NCI-H510A treated with DMSO at 0.1 percent for 48 hours (cell line): ENCODE measurements around the gene USPL1.

Experiments
- DNase-seq: peaks from one replicate; lab custom pipeline; 2025; lab: John Stamatoyannopoulos, UW

The USPL1 gene

GRCh38 chr13:30656178-30656577, 38.5 kb downstream of the USPL1 start:
- no peak for DNase-seq

DNA sequence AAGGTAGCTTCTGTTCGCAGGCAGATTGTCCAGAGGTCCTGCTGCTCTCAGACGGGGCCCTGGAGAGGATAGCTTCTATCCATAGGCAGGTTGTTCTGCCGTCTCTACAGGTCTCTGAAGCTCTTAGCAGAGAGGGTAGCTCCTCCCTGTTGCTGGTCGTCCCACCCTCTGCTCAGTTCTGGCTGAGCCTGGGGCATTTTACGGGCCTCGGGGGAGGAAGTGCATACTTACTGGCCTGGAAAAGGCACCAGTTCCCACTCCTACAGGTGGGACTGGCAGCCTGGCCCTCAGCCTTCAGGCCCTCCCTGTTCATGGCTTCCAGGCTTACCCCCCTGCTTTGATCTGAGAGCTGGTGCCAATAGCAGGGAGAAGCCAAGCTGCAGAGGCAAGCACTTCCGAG, 42.3 kb downstream of the USPL1 start:
- no peak for DNase-seq

DNA sequence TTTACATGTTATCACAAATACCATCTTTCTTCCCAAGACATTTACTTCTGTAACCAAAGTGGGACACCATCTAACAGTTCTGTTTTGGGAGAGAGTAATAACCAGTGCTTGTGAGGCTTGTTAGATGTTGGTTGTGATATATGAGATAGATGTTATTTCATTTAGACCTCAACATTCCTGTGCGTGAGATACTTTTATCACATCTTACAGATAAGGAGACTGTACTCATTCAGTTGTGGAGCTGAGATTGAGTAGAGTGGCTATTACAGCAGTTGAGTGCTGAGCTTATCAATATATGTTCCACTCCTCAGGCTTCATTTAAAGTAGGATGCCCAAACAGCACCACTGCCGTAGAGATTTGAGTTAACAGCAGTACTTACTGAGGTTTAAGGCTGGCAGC, 43.1 kb downstream of the USPL1 start:
- DNase-seq = no peak

- DNase-seq = no peak
These were observed 47.1 kb downstream of the USPL1 start for GRCh38 chr13:30664689-30665275.

DNA sequence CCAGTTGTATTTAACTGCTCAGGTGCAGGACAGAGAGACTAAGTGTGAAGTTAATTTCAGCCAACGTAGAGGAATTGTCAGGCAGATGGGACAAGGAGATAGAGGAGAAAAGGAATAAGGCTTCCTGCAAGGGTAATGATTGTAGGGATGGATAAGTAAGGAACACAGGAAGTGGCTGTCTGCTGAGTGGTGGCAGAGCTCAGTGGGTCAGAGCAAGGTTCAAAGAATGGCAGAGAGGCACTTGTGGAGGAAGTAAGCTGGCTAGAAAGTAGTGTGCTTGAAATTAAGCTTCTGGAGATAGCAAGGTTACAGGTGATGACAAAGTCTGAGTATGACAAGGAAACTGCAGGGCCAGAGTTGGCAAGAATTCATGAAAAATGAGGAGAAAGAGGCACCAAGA, 47.9 kb downstream of the USPL1 start:
- no peak for DNase-seq

DNA sequence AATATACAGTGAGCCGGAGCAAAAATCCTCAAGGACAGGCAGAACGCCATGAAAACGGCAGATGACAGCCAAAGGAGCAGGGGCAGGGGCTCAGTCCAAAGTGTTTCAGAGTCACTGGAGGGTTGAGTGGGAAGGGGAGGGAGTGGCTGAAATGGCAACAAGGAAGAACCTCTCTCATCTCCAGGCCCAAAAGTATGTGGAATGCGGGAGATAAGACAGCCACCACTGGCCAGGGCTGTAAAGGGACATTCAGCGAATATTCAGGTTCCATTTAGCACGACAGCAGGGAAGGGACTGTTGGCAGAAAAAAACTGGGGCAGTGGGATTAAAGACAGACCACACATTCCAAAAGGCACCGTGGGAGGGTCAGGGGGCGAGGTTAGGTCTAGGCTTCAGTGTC, 48.4 kb downstream of the USPL1 start:
- DNase-seq = no peak

GRCh38 chr13:30667014-30667413, 49.3 kb downstream of the USPL1 start:
- no peak for DNase-seq

- no peak for DNase-seq
These were observed 50.6 kb downstream of the USPL1 start for GRCh38 chr13:30668312-30668711.

- no peak for DNase-seq
These were observed 53.6 kb downstream of the USPL1 start for GRCh38 chr13:30671271-30671815.

DNA sequence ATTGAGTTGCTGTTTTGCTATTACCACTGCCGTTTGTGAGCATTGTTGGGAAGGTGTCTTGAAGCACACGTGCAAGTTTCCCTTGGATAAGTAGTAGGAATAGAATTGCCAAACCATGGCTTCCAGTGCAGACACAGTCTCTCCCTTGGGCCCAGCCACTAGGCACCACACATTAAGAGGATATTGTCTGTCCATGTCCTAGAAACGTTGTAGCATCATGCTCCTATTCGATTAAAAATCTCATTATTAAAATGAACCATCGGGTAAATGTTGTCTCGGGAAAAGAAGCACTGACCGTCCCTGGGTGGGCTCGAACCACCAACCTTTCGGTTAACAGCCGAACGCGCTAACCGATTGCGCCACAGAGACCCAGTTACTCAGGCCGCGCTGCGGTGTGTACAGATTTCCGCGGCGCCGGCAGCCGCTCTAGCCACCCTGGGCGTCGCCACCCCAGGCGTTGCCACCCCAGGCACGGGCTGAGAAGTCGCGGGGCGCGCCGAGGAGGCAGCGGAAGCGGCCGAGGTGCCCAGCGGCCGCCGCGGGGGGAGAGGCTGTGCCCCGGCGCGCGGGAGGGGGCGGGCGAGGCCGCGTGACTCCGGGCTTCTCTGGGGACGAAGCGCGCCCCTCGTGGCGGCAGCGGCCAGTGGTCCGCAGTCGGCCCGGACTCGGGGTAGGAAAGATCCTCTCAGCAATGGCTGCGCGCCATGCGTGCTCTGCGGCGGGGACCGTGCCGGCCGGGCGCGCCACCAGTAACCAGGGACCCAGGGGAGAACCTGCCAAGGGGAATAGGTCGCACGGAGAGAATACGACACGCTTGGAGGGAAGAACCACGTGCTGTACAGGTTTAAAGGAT, 56.2 kb downstream of the USPL1 start:
- peak; percentile 62 for DNase-seq

DNA sequence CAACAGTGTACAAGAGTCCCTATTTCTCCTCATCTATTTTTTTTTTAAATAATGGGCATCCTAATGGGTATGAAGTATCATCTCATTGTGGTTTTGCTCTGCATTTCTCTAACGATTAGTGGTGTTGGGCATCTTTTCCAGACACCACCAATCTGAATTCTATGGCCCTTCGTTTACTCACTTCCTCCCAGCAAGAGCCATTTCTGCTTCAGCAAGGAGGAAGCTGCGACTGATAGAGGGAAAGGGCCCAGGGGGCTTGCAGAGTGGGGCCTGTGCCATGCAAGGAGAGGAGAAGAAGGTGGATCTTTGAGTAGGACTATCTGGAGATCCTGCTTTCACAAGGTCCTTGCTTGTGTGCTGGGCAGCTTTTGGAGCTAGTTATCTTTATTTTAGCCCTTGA, 58.0 kb downstream of the USPL1 start:
- DNase-seq = no peak

DNA sequence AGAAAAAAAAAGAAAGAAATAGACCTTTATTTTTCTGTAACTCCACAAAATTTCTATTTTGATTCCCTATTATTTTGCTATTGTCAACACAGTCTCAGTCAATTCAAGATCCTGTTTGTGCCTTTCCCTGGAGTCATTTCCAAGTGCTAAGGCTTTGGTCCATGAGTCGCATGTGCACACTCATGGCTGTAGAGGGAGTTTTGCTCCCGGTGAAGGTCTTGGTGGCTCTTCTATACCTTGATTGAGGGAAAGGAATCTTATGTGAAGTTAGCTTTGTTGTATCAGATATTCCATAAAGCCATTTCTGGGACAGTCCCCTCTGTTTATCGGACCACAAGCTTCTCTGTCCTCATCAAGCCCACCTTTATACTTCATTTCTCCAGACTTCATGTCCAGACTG, 59.0 kb downstream of the USPL1 start:
- DNase-seq = no peak

- DNase-seq = no peak
These were observed 62.0 kb downstream of the USPL1 start for GRCh38 chr13:30679483-30680330.

- no peak for DNase-seq
These were observed 64.1 kb downstream of the USPL1 start for GRCh38 chr13:30681843-30682242.

DNA sequence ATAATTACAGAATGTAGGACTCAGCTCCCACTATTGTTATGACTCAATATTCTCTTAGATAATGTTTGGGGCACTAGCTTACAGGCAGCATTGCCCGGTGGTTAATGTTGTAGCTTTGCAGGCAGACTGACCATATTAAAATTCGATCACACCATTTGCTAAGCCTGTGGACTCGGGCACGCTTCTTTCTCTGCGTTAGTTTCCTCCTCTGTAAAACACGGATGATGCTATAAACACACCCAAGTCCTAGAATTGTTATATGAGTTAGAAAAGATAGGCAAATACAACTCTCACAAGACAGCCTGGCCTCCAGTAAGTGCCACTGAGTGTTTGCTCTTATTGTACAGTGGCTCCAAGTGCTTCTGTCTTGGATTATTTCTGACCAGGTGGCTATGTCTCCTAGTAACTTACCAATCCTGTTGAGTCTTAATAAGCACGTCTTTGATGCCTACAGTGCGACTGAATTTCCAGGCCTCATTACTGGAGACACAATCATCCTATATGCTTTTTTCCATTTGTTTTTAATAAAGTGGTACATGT, 67.7 kb downstream of the USPL1 start:
- peak; percentile 41 for DNase-seq

GRCh38 chr13:30685987-30686386, 68.3 kb downstream of the USPL1 start:
- no peak for DNase-seq

DNA sequence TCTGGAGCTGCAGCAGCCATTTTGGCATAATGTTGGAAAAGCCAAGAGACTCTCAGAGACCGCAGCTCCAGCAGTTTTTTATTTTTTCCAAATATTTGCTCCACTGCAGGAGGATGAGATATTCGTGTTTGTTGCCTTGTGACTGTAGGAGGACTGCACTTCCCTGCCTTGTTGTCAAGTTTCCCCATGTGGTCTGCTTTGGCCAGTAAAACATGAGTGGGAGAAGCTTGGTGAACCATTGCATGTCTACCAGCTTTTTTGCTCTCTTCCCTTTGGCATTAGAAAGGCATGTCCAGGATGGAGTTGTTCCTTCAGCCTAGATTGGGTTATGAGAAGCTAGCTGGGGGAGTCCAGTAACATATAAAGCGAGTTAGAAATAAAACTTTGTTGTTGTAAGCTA, 69.9 kb downstream of the USPL1 start:
- DNase-seq = no peak

DNA sequence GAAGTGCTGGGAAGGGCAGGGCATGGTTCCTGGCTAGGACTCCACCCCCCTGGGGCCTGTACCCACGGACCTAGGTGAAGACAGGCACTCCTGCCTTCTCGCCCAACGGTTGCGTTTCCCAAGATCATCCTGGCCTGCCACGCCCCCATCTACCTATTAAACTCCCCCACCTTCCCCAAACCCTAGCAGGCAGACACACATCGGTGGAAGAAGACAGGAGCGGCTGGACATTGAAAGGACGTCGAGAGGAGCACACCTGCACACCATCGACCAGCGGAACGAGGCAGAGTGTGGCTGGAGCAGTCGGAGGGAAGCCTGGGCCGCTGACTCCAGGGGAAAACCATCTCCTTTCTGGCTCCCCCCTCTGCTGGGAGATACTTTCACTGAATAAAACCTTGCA, 72.0 kb downstream of the USPL1 start:
- DNase-seq = no peak

DNA sequence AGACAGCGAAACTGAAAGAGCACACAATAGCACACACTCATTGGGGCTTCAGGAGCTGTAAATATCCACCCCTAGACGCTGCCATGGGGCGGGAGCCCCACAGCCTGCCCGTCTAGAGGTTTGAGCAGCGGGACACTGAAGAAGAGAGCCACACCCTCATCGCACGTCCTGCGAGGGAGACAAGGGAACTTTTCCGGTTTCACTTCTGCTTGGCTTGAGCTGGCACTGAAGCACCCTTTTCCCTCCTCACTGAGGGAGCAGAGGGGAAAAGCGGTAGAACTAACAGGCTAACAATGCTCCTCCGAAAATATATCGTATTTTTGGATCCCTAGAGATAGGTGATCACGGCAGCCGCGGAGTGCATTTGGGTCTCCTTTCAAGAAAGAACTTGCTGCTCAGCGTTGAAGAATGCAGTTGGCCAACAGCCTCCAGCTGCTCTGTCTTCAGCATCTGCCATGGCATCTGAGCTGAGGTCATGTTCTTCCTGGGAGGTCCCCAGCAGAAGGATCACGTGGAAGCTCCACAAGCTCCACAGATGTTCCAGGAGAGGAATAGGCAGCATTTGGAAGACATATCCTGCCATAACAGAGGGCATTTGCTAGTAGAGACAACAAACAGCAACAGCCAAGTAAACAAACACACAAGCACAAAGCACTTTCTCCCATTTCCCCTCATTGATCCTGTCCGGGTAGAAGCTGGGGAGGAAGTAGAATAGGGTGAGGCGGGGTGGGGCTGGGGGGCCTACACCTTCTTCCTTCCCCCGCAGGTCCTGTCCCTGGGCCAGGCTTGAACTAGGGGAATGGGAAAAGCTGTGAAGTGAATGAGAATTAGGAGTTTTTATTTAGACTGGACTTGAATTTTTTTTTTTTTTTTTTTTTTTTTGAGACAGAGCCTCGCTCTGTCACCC, 72.8 kb downstream of the USPL1 start:
- no peak for DNase-seq

DNA sequence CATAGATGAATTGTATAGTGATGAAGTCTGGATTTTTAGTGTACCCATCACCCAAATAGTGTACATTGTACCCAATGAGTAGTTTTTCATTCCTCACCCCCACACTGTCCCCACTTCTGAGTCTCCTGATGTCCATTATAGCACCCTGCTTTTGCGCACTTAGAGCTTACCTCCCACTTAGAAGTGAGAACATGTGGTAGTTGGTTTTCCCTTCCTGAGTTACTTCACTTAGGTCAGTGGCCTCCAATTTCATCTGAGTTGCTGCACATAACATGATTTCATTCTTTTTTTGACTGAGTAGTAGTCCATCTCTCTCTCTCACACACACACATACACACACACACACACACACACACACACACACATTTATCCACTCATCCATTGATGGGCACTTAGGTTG, 74.4 kb downstream of the USPL1 start:
- DNase-seq = no peak
